Measurements from ENCODE around the gene U2AF2.

U2AF2 gene

GRCh38 chr19:55720214-55720746 is 65.4 kb downstream of the U2AF2 start:
- DNase-seq, result no peak

GRCh38 chr19:55720801-55721200 is 66.0 kb downstream of the U2AF2 start:
- DNase-seq, result no peak

GRCh38 chr19:55723491-55723890 is 68.7 kb downstream of the U2AF2 start:
- no peak for DNase-seq

All from activated T-cell treated with anti-CD3 and anti-CD28 coated beads, Interleukin-2, amount 50 U/mL, for 1 hour (primary cell).